WTC11 (cell line): ENCODE data around the gene CDKN1B. TPM values are rescaled to one million over a fixed set of nuclear protein-coding genes. Genes with fewer than 3 reads are reported as not detected.

ENCODE experiments used
- ATAC-seq: fragments of 200-7000 bp; cut with Tn5 transposase; 2 replicates; pipeline ENCODE4 v1.10.0; 2021; ENCODE audit warnings: mild to moderate bottlenecking, moderate library complexity
- CTCF ChIA-PET: fragments of 300-600 bp; sonication (Branson Sonifier 250); formaldehyde crosslinking; loops from one replicate; lab custom pipeline; 2021; ENCODE audit warnings: antibody characterized with exemption; lab: Charles Lee
- POLR2A ChIA-PET: fragments of 350-600 bp; sonication (Branson Sonifier 250); formaldehyde crosslinking; loops from one replicate; lab custom pipeline; 2021; ENCODE audit warnings: antibody characterized with exemption; lab: Charles Lee
- DNase-seq: peaks from one replicate; pipeline ENCODE4 v3.0.0; 2021; ENCODE audit warnings: low spot score
- H3K27ac Mint-ChIP-seq: 2 replicates; pipeline ENCODE4 v1.8.0; 2021; ENCODE audit warnings: mixed read lengths
- H3K27me3 Mint-ChIP-seq: 2 replicates; pipeline ENCODE4 v1.8.0; 2021; ENCODE audit warnings: low read depth, mild to moderate bottlenecking, moderate library complexity, mixed read lengths
- H3K36me3 Mint-ChIP-seq: 2 replicates; pipeline ENCODE4 v1.8.0; 2021; ENCODE audit warnings: mixed read lengths
- H3K4me1 Mint-ChIP-seq: 2 replicates; pipeline ENCODE4 v1.8.0; 2022; ENCODE audit warnings: mixed read lengths
- H3K4me3 Mint-ChIP-seq: 2 replicates; pipeline ENCODE4 v1.8.0; 2021; ENCODE audit warnings: mild to moderate bottlenecking, moderate library complexity, mixed read lengths
- H3K9me3 Mint-ChIP-seq: 2 replicates; pipeline ENCODE4 v1.8.0; 2021; ENCODE audit warnings: mixed read lengths
- ATF3 ChIP-seq: sonication (generic); formaldehyde crosslinking; conservative IDR thresholded peaks from 2 replicates; pipeline ENCODE4 v1.8.1; 2022; ENCODE audit warnings: mild to moderate bottlenecking, missing genetic modification reagents
- ATF6 ChIP-seq: sonication (generic); formaldehyde crosslinking; IDR thresholded peaks from 2 replicates; pipeline ENCODE4 v1.8.1; 2023; ENCODE audit warnings: mild to moderate bottlenecking, missing genetic modification reagents
- CREM ChIP-seq: sonication (generic); formaldehyde crosslinking; IDR thresholded peaks from 2 replicates; pipeline ENCODE4 v1.8.1; 2022; ENCODE audit warnings: mild to moderate bottlenecking, missing genetic modification reagents, moderate library complexity
- GRHL2 ChIP-seq: fragments of 250-450 bp; sonication (Bioruptor Pico); IDR thresholded peaks from 2 replicates; pipeline ENCODE4 v1.8.0; 2022; ENCODE audit warnings: mild to moderate bottlenecking, moderate library complexity; ENCODE audit not compliant: insufficient replicate concordance, severe bottlenecking
- GTF2I ChIP-seq: fragments of 250-450 bp; sonication (Bioruptor Pico); conservative IDR thresholded peaks from 2 replicates; pipeline ENCODE4 v1.4.0; 2021; ENCODE audit warnings: mild to moderate bottlenecking
- MLX ChIP-seq: sonication (generic); formaldehyde crosslinking; IDR thresholded peaks from 2 replicates; pipeline ENCODE4 v1.8.1; 2023; ENCODE audit warnings: mild to moderate bottlenecking, missing genetic modification reagents, moderate library complexity
- NFE2L1 ChIP-seq: sonication (generic); formaldehyde crosslinking; IDR thresholded peaks from 2 replicates; pipeline ENCODE4 v1.8.1; 2023; ENCODE audit warnings: missing genetic modification reagents
- PREB ChIP-seq: sonication (generic); formaldehyde crosslinking; IDR thresholded peaks from 2 replicates; pipeline ENCODE4 v1.8.1; 2022; ENCODE audit warnings: mild to moderate bottlenecking, missing genetic modification reagents, moderate library complexity, borderline replicate concordance
- TEAD1 ChIP-seq: sonication (generic); formaldehyde crosslinking; IDR thresholded peaks from 2 replicates; pipeline ENCODE4 v1.8.0; 2022; ENCODE audit warnings: mild to moderate bottlenecking, missing genetic modification reagents
- USF1 ChIP-seq: sonication (generic); formaldehyde crosslinking; IDR thresholded peaks from 2 replicates; pipeline ENCODE4 v1.8.0; 2022; ENCODE audit warnings: mild to moderate bottlenecking, missing genetic modification reagents
- ZBTB21 ChIP-seq: sonication (generic); formaldehyde crosslinking; IDR thresholded peaks from 2 replicates; pipeline ENCODE4 v1.8.1; 2023; ENCODE audit warnings: mild to moderate bottlenecking, missing genetic modification reagents, borderline replicate concordance
- ZBTB43 ChIP-seq: sonication (generic); formaldehyde crosslinking; IDR thresholded peaks from 2 replicates; pipeline ENCODE4 v1.8.1; 2023; ENCODE audit warnings: mild to moderate bottlenecking, missing genetic modification reagents
- ZNF121 ChIP-seq: sonication (generic); formaldehyde crosslinking; IDR thresholded peaks from 2 replicates; pipeline ENCODE4 v1.8.0; 2023; ENCODE audit warnings: missing genetic modification reagents
- ZNF232 ChIP-seq: sonication (generic); formaldehyde crosslinking; IDR thresholded peaks from 2 replicates; pipeline ENCODE4 v1.8.0; 2022; ENCODE audit warnings: mild to moderate bottlenecking, missing genetic modification reagents
- ZNF281 ChIP-seq: sonication (generic); formaldehyde crosslinking; IDR thresholded peaks from 2 replicates; pipeline ENCODE4 v1.8.0; 2023; ENCODE audit warnings: mild to moderate bottlenecking, missing genetic modification reagents
- total RNA-seq: library from RNA; stranded (reverse); gene quantifications from 3 replicates; pipeline ENCODE4 v1.2.3, GENCODE V29; 2021

CDKN1B gene
- total RNA-seq, 1 experiment from 2014 or later, result 34.2 TPM

- TF ChIP-seq ZBTB43 (CRISPR knock-in tag) (peak; percentile 88; the same call in 1 of the 2 replicates), PREB (CRISPR knock-in tag) (no peak), ZNF232 (CRISPR knock-in tag) (0 out of 2 replicates have a peak, but pooled peaks have one; percentile 24), NFE2L1 (CRISPR knock-in tag) (peak; percentile 42; the same call in 1 of the 2 replicates), GRHL2 (CRISPR knock-in tag) (no peak)
- TF ChIP-seq, all 79 proteins: peak for 17
Measured at GRCh38 chr12:12723681-12724420, 6.7 kb downstream of the CDKN1B start (continued).

- ATAC-seq (peak; percentile 6), DNase-seq (no peak)
- Mint-ChIP-seq H3K4me3 (peak overlapping the region; percentile 81), H3K36me3 (peaks cover 25% of the 10 kb centered on the region), H3K9me3 (no peaks in the 10 kb centered on the region), H3K27ac (peak overlapping the region; percentile 95), H3K4me1 (peaks cover 31% of the 10 kb centered on the region), H3K27me3 (peaks cover 17% of the 10 kb centered on the region)
- CTCF ChIA-PET, result interaction anchor here (0.6 to 2.6 kb wide), 7 partner anchors 12 to 375 kb away, joined by 3 to 43 read pairs (median 4); partner anchors contain the start of gene MANSC1
- POLR2A ChIA-PET, result interaction anchor here (0.6 to 3.4 kb wide), 5 partner anchors 9 to 456 kb away, joined by 3 to 31 read pairs (median 3); partner anchors contain the start of gene MANSC1
- no peak for TF ChIP-seq ZNF121 (CRISPR knock-in tag)
- TF ChIP-seq ATF3 (CRISPR knock-in tag), result no peak
- TF ChIP-seq MLX, result no peak
- TF ChIP-seq GTF2I (CRISPR knock-in tag), result no peak
- no peak for TF ChIP-seq ZNF281 (CRISPR knock-in tag)
- no peak for TF ChIP-seq TEAD1 (CRISPR knock-in tag)
- TF ChIP-seq ATF6, result no peak
- TF ChIP-seq USF1 (CRISPR knock-in tag), result peak; percentile 29; the same call in 1 of the 2 replicates
- TF ChIP-seq CREM (CRISPR knock-in tag), result 0 out of 2 replicates have a peak, but pooled peaks have one; percentile 14
- no peak for TF ChIP-seq ZNF232 (CRISPR knock-in tag)
- no peak for TF ChIP-seq ZBTB21 (CRISPR knock-in tag)
Measured at GRCh38 chr12:12724421-12725085, 7.4 kb downstream of the CDKN1B start.
